ENCODE results near the gene TMEM220. TPM values are rescaled to one million over a fixed set of nuclear protein-coding genes. Genes with fewer than 3 reads are reported as not detected.

The TMEM220 gene
- total RNA-seq, 1 experiment from 2014 or later = not detected

DNA sequence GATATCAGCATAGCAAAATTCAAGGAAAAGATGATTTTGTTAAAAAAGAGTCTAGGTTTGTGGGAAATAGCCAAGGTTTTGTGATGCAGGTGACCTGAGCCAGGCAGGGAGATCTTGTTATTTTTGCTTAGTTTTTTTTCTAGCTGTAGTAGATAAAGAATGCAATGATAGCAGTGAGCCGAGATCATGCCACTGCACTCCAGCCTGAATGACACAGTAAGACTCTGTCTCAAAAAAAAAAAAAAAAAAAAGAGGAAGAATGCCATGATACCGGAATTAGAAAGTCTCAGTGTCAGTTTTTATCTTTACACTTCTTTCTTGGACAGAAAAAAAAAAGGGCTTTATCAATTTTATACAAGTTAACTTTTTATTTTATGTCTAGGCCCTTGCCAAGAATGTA, 46.6 kb upstream of the TMEM220 start:
- Mint-ChIP-seq H3K27ac (ENCODE audit: unreplicated experiment) (no peak overlapping the region), H3K4me3 (ENCODE audit: low read depth, unreplicated experiment) (no peak overlapping the region), H3K27me3 (ENCODE audit: unreplicated experiment) (no peaks in the 10 kb centered on the region), H3K36me3 (ENCODE audit: insufficient read depth, unreplicated experiment) (no peaks in the 10 kb centered on the region), H3K9me3 (ENCODE audit: low read depth, unreplicated experiment) (no peaks in the 10 kb centered on the region), H3K4me1 (ENCODE audit: low read depth, unreplicated experiment) (no peaks in the 10 kb centered on the region)
- no peak for DNase-seq
- BruUV-seq (replicated peaks) = no TSS peak
- TF ChIP-seq, protein P1, sequence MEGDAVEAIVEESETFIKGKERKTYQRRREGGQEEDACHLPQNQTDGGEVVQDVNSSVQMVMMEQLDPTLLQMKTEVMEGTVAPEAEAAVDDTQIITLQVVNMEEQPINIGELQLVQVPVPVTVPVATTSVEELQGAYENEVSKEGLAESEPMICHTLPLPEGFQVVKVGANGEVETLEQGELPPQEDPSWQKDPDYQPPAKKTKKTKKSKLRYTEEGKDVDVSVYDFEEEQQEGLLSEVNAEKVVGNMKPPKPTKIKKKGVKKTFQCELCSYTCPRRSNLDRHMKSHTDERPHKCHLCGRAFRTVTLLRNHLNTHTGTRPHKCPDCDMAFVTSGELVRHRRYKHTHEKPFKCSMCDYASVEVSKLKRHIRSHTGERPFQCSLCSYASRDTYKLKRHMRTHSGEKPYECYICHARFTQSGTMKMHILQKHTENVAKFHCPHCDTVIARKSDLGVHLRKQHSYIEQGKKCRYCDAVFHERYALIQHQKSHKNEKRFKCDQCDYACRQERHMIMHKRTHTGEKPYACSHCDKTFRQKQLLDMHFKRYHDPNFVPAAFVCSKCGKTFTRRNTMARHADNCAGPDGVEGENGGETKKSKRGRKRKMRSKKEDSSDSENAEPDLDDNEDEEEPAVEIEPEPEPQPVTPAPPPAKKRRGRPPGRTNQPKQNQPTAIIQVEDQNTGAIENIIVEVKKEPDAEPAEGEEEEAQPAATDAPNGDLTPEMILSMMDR (IDR thresholded peaks at IDR 0.05; ENCODE audit: unreplicated experiment) = no peak
- CTCF ChIA-PET = no interaction called here
- intact Hi-C loops (cut with micrococcal nuclease; ENCODE audit: unreplicated experiment) = loop anchor here (10.0 kb wide), 1 partner anchor 68 kb away; no protein-coding TSS in a partner anchor

DNA sequence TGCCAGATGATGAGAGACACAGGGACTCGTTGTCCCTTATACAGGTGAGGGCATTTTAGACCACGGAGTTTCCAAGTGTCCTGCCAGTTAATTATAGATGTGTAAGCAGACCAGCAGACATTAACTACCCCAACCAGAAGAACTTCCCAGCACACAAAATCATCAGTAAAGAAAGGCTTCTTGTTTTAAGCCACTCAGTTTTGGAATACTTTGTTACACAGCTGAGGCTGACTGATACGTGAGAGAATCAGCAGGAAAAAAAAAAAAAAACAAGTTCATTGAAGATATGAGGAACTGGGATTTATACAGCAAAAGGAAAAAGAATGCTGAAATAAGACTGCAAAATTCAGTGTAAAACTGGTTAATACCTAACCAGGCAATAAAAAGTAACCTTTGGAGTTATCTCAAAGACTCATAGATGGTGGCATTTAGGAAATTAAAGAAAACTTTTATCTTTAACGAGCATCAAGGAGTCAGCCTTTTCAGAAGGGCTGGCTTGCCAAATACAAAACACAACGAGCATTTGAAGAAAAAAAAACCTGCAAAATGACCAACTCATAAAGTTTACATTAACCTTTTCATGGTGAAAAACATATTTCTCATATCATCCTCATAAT, 46.0 kb upstream of the TMEM220 start:
- BruUV-seq (replicated peaks) = no TSS peak
- Mint-ChIP-seq H3K27ac (ENCODE audit: unreplicated experiment) (no peak overlapping the region), H3K4me3 (ENCODE audit: low read depth, unreplicated experiment) (no peak overlapping the region), H3K36me3 (ENCODE audit: insufficient read depth, unreplicated experiment) (no peaks in the 10 kb centered on the region), H3K9me3 (ENCODE audit: low read depth, unreplicated experiment) (peaks cover under 1% of the 10 kb centered on the region), H3K4me1 (ENCODE audit: low read depth, unreplicated experiment) (no peaks in the 10 kb centered on the region), H3K27me3 (ENCODE audit: unreplicated experiment) (no peaks in the 10 kb centered on the region)
- no peak for DNase-seq
- TF ChIP-seq, protein P1 (IDR thresholded peaks at IDR 0.05; ENCODE audit: unreplicated experiment) = no peak
- CTCF ChIA-PET = no interaction called here
- intact Hi-C loops (cut with micrococcal nuclease; ENCODE audit: unreplicated experiment) = loop anchor here (10.0 kb wide), 1 partner anchor 69 kb away; no protein-coding TSS in a partner anchor

DNA sequence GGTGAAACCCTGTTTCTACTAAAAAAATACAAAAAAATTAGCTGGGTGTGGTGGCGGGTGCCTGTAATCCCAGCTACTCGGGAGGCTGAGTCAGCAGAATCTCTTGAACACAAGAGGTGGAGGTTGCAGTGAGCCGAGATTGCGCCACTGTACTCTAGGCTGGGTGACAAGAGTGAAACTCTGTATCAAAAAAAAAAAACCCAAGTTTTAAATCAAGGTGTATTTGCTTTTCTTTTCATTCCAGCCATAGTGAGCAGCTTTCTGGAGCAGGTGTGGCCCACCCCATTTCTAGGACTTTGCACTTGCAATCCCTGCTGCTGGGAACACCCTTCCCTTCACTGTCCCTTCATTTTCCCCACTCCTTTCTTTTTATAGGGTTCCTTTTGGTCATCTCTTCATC, 45.2 kb upstream of the TMEM220 start:
- intact Hi-C loops (cut with micrococcal nuclease; ENCODE audit: unreplicated experiment) = loop anchor here (10.0 kb wide), 1 partner anchor 70 kb away; no protein-coding TSS in a partner anchor
- H3K4me3 Mint-ChIP-seq (ENCODE audit: low read depth, unreplicated experiment) = no peak overlapping the region
- H3K9me3 Mint-ChIP-seq (ENCODE audit: low read depth, unreplicated experiment) = peaks cover 3% of the 10 kb centered on the region
- TF ChIP-seq, protein P1 (IDR thresholded peaks at IDR 0.05; ENCODE audit: unreplicated experiment) = no peak
- no peaks in the 10 kb centered on the region for H3K36me3 Mint-ChIP-seq (ENCODE audit: insufficient read depth, unreplicated experiment)
- CTCF ChIA-PET = no interaction called here
- BruUV-seq (replicated peaks) = no TSS peak
- no peak for DNase-seq
- no peaks in the 10 kb centered on the region for H3K27me3 Mint-ChIP-seq (ENCODE audit: unreplicated experiment)
- H3K27ac Mint-ChIP-seq (ENCODE audit: unreplicated experiment) = no peak overlapping the region
- H3K4me1 Mint-ChIP-seq (ENCODE audit: low read depth, unreplicated experiment) = no peaks in the 10 kb centered on the region

DNA sequence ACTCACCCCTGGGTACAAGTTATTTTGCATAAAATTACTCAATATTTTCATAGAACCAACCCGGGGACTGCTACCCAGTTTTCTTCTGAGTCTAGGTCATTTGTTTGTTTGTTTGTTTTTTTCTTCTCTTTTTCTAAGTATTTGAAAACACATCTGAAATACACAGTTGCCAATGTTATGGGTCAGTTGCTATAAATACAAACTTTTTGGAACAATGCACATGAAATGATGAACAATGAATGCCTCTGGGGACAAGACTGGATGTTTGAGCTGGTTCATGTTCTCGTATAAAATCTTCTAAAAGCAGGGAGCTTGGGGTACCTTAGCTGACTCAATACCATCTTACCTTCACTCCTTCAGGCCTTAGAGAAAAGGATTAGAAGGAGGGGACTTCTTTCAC, 43.6 kb upstream of the TMEM220 start:
- CTCF ChIA-PET = no interaction called here
- H3K36me3 Mint-ChIP-seq (ENCODE audit: insufficient read depth, unreplicated experiment) = no peaks in the 10 kb centered on the region
- peaks cover 3% of the 10 kb centered on the region for H3K9me3 Mint-ChIP-seq (ENCODE audit: low read depth, unreplicated experiment)
- H3K4me1 Mint-ChIP-seq (ENCODE audit: low read depth, unreplicated experiment) = no peaks in the 10 kb centered on the region
- H3K27me3 Mint-ChIP-seq (ENCODE audit: unreplicated experiment) = no peaks in the 10 kb centered on the region
- no peak for DNase-seq
- no peak overlapping the region for H3K27ac Mint-ChIP-seq (ENCODE audit: unreplicated experiment)
- TF ChIP-seq, protein P1 (IDR thresholded peaks at IDR 0.05; ENCODE audit: unreplicated experiment) = no peak
- no peak overlapping the region for H3K4me3 Mint-ChIP-seq (ENCODE audit: low read depth, unreplicated experiment)
- intact Hi-C loops (cut with micrococcal nuclease; ENCODE audit: unreplicated experiment) = loop anchor here (10.0 kb wide), 1 partner anchor 71 kb away; no protein-coding TSS in a partner anchor
- BruUV-seq (replicated peaks) = no TSS peak
